ENCODE results near the gene GPHN. TPM values are rescaled to one million over a fixed set of nuclear protein-coding genes. Genes with fewer than 3 reads are reported as not detected.

Gene GPHN
- total RNA-seq, 1 donor from 2014 or later = 24.9 TPM

DNA sequence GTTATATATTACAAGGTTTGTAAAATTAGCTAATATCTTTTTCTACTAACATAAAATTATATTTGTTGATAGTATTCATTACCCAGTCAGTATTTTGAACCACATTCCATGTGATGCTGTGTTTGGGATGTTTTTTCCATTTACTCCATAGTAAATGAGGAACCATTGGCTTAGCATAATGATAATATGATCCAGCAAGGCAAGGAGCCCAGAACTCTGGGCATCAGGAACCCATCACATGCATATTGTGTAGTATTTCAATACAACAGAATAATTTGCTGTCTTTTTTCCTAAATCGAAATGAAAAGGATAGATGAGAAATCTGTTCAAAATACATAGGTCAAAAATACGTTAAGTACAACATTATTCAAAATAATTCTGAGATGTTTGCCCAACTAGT is 632.6 kb downstream of the GPHN start:
- Mint-ChIP-seq H3K27me3 (no peaks in the 10 kb centered on the region), H3K36me3 (ENCODE audit: insufficient read depth) (no peaks in the 10 kb centered on the region), H3K4me3 (ENCODE audit: low read depth) (no peak overlapping the region), H3K4me1 (ENCODE audit: low read depth) (no peaks in the 10 kb centered on the region), H3K27ac (no peak overlapping the region), H3K9me3 (ENCODE audit: low read depth) (no peaks in the 10 kb centered on the region)
- TF ChIP-seq, protein P1, sequence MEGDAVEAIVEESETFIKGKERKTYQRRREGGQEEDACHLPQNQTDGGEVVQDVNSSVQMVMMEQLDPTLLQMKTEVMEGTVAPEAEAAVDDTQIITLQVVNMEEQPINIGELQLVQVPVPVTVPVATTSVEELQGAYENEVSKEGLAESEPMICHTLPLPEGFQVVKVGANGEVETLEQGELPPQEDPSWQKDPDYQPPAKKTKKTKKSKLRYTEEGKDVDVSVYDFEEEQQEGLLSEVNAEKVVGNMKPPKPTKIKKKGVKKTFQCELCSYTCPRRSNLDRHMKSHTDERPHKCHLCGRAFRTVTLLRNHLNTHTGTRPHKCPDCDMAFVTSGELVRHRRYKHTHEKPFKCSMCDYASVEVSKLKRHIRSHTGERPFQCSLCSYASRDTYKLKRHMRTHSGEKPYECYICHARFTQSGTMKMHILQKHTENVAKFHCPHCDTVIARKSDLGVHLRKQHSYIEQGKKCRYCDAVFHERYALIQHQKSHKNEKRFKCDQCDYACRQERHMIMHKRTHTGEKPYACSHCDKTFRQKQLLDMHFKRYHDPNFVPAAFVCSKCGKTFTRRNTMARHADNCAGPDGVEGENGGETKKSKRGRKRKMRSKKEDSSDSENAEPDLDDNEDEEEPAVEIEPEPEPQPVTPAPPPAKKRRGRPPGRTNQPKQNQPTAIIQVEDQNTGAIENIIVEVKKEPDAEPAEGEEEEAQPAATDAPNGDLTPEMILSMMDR (IDR thresholded peaks at IDR 0.05; ENCODE audit: unreplicated experiment) = no peak
- DNase-seq (ENCODE audit: low spot score, unreplicated experiment) = no peak

DNA sequence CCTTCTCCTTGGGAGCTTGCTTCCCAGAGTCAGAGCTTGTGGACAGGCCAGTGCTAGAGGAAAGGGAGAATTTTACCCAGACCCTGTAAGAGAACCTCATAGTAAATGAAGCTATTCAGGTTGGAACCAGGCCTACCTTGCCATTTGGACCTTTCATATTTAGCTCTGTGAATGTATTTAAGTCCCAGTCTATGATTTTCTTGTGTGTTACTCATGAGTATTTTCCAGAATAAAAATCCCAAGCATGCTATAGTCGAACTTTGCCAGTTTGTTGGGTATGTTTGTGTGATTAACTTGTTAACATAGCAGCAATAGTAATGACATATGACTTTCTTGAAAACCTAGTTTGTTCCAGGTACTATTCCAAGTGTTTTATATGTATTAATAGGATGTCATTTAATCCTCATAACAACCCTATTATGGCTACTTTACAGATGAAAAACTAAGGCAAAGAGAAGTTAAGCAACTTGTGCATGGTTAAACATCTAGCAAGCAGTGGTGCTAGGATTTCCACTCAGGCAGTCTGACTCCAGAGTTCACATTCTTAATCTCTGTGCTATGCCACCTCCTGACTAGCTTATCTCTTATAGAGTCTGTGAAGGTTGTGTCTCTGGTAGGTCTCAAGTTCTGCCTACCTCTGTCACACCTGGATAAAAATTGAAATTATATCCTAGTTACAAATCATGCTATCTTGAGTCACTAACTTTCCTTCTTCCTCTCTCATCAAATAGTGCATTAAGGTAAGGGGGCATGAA is 633.4 kb downstream of the GPHN start:
- no peak for DNase-seq (ENCODE audit: low spot score, unreplicated experiment)
- TF ChIP-seq, protein P1 (IDR thresholded peaks at IDR 0.05; ENCODE audit: unreplicated experiment) = no peak
- H3K9me3 Mint-ChIP-seq (ENCODE audit: low read depth) = no peaks in the 10 kb centered on the region
- H3K36me3 Mint-ChIP-seq (ENCODE audit: insufficient read depth) = no peaks in the 10 kb centered on the region
- H3K4me1 Mint-ChIP-seq (ENCODE audit: low read depth) = no peaks in the 10 kb centered on the region
- H3K4me3 Mint-ChIP-seq (ENCODE audit: low read depth) = no peak overlapping the region
- H3K27me3 Mint-ChIP-seq = no peaks in the 10 kb centered on the region
- H3K27ac Mint-ChIP-seq = no peak overlapping the region

DNA sequence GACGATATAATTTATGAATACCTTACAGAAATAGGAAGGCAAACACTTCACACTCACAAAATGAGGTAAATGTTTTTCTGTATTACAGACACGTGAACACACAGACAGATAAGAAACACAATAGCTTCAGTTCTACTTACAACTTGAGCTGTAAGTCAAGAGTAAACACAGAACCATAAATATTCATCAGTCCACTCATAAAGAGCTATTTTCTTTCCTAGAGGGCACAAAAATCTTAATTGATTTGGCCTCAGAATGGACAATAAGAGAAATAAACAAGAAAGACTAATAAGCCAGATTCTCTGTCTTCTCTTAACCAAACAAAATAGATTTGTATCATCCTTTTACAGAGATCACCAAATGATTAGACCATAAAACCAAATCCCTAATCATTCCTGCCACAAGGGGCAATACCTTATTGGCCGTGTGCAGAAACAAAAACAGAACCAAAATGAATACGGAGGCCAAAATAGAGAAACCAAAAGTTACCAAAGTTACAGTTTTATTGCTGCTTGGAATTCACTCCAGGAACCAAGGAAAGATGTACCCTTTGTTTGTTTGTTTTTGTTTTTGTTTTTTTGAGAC is 643.2 kb downstream of the GPHN start:
- peaks cover 1% of the 10 kb centered on the region for H3K4me1 Mint-ChIP-seq (ENCODE audit: low read depth)
- DNase-seq (ENCODE audit: low spot score, unreplicated experiment) = no peak
- H3K9me3 Mint-ChIP-seq (ENCODE audit: low read depth) = no peaks in the 10 kb centered on the region
- no peaks in the 10 kb centered on the region for H3K36me3 Mint-ChIP-seq (ENCODE audit: insufficient read depth)
- no peaks in the 10 kb centered on the region for H3K27me3 Mint-ChIP-seq
- no peak overlapping the region for H3K27ac Mint-ChIP-seq
- TF ChIP-seq, protein P1 (IDR thresholded peaks at IDR 0.05; ENCODE audit: unreplicated experiment) = peak; percentile 25
- H3K4me3 Mint-ChIP-seq (ENCODE audit: low read depth) = no peak overlapping the region

DNA sequence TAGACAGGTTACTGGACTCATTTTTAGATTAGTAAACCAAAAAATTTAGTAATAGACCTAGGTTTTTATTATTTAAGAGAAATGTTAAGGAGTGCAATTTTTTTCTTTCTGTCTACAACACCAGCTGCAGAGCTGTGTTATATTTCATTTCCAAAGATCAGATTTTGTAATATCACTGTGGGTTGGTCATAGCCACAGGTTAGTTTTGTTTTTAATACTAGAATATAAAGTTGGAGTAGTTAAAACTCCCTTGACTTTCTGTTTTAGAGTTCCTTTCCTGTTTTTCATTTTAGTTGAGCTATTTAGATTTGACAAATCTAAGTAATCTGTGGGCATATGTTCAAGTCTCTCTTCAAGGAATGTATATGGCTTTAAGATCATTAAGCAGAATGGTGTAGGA is 650.6 kb downstream of the GPHN start:
- no peaks in the 10 kb centered on the region for H3K27me3 Mint-ChIP-seq
- no peaks in the 10 kb centered on the region for H3K4me1 Mint-ChIP-seq (ENCODE audit: low read depth)
- TF ChIP-seq, protein P1 (IDR thresholded peaks at IDR 0.05; ENCODE audit: unreplicated experiment) = no peak
- H3K9me3 Mint-ChIP-seq (ENCODE audit: low read depth) = no peaks in the 10 kb centered on the region
- no peaks in the 10 kb centered on the region for H3K36me3 Mint-ChIP-seq (ENCODE audit: insufficient read depth)
- no peak overlapping the region for H3K4me3 Mint-ChIP-seq (ENCODE audit: low read depth)
- DNase-seq (ENCODE audit: low spot score, unreplicated experiment) = no peak
- no peak overlapping the region for H3K27ac Mint-ChIP-seq

DNA sequence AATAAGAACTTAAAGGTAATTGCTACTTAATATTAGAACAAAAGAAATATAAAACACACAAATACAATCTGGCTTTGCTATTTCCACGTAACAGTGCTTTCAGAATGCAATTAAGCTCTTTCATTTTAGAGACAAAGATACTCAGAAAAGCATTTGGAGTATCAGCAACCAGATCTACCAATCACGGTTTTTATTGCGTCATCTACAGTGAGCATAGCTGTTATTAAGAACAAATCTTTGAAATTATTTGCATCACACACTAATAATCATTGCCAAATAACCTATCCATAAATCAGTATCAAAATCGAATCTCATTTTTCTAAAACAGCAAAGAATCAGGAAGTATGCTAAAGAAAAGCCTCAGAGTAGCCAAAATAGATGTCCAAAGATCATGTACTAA is 654.4 kb downstream of the GPHN start:
- TF ChIP-seq, protein P1 (IDR thresholded peaks at IDR 0.05; ENCODE audit: unreplicated experiment) = no peak
- no peaks in the 10 kb centered on the region for H3K27me3 Mint-ChIP-seq
- no peaks in the 10 kb centered on the region for H3K9me3 Mint-ChIP-seq (ENCODE audit: low read depth)
- H3K36me3 Mint-ChIP-seq (ENCODE audit: insufficient read depth) = no peaks in the 10 kb centered on the region
- DNase-seq (ENCODE audit: low spot score, unreplicated experiment) = no peak
- H3K4me3 Mint-ChIP-seq (ENCODE audit: low read depth) = no peak overlapping the region
- H3K4me1 Mint-ChIP-seq (ENCODE audit: low read depth) = peaks cover 1% of the 10 kb centered on the region
- H3K27ac Mint-ChIP-seq = no peak overlapping the region

Data from progenitor cell of endocrine pancreas (in vitro differentiated cells).